Measurements from ENCODE around the gene NHLH1.

The NHLH1 gene

GRCh38 chr1:160357286-160358002 lies 9.4 kb upstream of the NHLH1 start:
- DNase-seq (ENCODE audit: low read depth): no peak
- TF ChIP-seq CTCF (IDR thresholded peaks at IDR 0.05; ENCODE audit: low read length, missing control alignments): no peak
- H3K4me3 ChIP-seq (replicated peaks; ENCODE audit: low read depth, low read length): no peak overlapping the region

- TF ChIP-seq CTCF (IDR thresholded peaks at IDR 0.05; ENCODE audit: low read length, missing control alignments): no peak
- H3K4me3 ChIP-seq (replicated peaks; ENCODE audit: low read depth, low read length): no peak overlapping the region
- DNase-seq (ENCODE audit: low read depth): no peak
Measured at GRCh38 chr1:160358073-160358472, 8.8 kb upstream of the NHLH1 start.

GRCh38 chr1:160359559-160360226 lies 7.2 kb upstream of the NHLH1 start:
- DNase-seq (ENCODE audit: low read depth): peak; percentile 8
- H3K4me3 ChIP-seq (replicated peaks; ENCODE audit: low read depth, low read length): no peak overlapping the region
- no peak for TF ChIP-seq CTCF (IDR thresholded peaks at IDR 0.05; ENCODE audit: low read length, missing control alignments)

GRCh38 chr1:160360227-160360695 lies 6.6 kb upstream of the NHLH1 start:
- no peak for TF ChIP-seq CTCF (IDR thresholded peaks at IDR 0.05; ENCODE audit: low read length, missing control alignments)
- DNase-seq (ENCODE audit: low read depth): no peak

GRCh38 chr1:160361199-160361598 lies 5.7 kb upstream of the NHLH1 start:
- no peak for DNase-seq (ENCODE audit: low read depth)
- no peak for TF ChIP-seq CTCF (IDR thresholded peaks at IDR 0.05; ENCODE audit: low read length, missing control alignments)

More at GRCh38 chr1:160360227-160360695, 6.6 kb upstream of the NHLH1 start:
- no peak overlapping the region for H3K4me3 ChIP-seq (replicated peaks; ENCODE audit: low read depth, low read length)

GRCh38 chr1:160361814-160362167 lies 5.1 kb upstream of the NHLH1 start:
- TF ChIP-seq CTCF (IDR thresholded peaks at IDR 0.05; ENCODE audit: low read length, missing control alignments): no peak
- H3K4me3 ChIP-seq (replicated peaks; ENCODE audit: low read depth, low read length): no peak overlapping the region
- DNase-seq (ENCODE audit: low read depth): no peak

More at GRCh38 chr1:160361199-160361598, 5.7 kb upstream of the NHLH1 start:
- no peak overlapping the region for H3K4me3 ChIP-seq (replicated peaks; ENCODE audit: low read depth, low read length)
